Neural cell (in vitro differentiated cells): ENCODE results near the gene CAPN5. TPM values are rescaled to one million over a fixed set of nuclear protein-coding genes. Genes with fewer than 3 reads are reported as not detected.

Experiments used
- H2AFZ ChIP-seq: fragments of 200-600, 300-800 bp; sonication (generic), shearing (Covaris generic); 2 replicates; pipeline ENCODE4 v1.6.0; 2014; ENCODE audit warnings: low read depth, mild to moderate bottlenecking, antibody characterized with exemption, low read length, moderate library complexity
- H3F3A ChIP-seq: fragments of 200-600 bp; shearing (Covaris generic); 2 replicates; pipeline ENCODE4 v1.6.1; 2016; ENCODE audit warnings: mild to moderate bottlenecking, moderate library complexity, mixed read lengths, antibody characterized with exemption, low read length; ENCODE audit not compliant: insufficient read depth, poor library complexity, severe bottlenecking
- H3K27ac ChIP-seq: fragments of 200-600, 300-800 bp; sonication (generic), shearing (Covaris generic); 2 replicates; pipeline ENCODE4 v1.5.1; 2014; ENCODE audit warnings: mild to moderate bottlenecking, low read length, moderate library complexity
- H3K27me3 ChIP-seq: fragments of 300-800, 200-600 bp; sonication (generic), shearing (Covaris generic); 2 replicates; pipeline ENCODE4 v1.6.0; 2014; ENCODE audit warnings: mild to moderate bottlenecking, low read depth, low read length, moderate library complexity; ENCODE audit not compliant: insufficient read depth
- H3K36me3 ChIP-seq: fragments of 300-800, 200-600 bp; sonication (generic), shearing (Covaris generic); 2 replicates; pipeline ENCODE4 v1.5.1; 2014; ENCODE audit warnings: mild to moderate bottlenecking, antibody characterized with exemption, low read length, moderate library complexity; ENCODE audit not compliant: insufficient read depth
- H3K4me2 ChIP-seq: fragments of 300-800, 200-600 bp; sonication (generic), shearing (Covaris generic); 2 replicates; pipeline ENCODE4 v1.6.0; 2014; ENCODE audit warnings: mild to moderate bottlenecking, low read length
- H3K4me3 ChIP-seq: fragments of 300-800, 200-600 bp; sonication (generic), shearing (Covaris generic); 2 replicates; pipeline ENCODE4 v1.5.1; 2014; ENCODE audit warnings: mild to moderate bottlenecking, low read length, moderate library complexity
- H3K79me2 ChIP-seq: fragments of 200-600 bp; shearing (Covaris generic); replicated peaks from 2 replicates; pipeline ENCODE4 v1.6.0; 2014; ENCODE audit warnings: mild to moderate bottlenecking, low read length, moderate library complexity; ENCODE audit not compliant: insufficient read depth
- H3K9ac ChIP-seq: fragments of 300-800, 200-600 bp; sonication (generic), shearing (Covaris generic); 2 replicates; pipeline ENCODE4 v1.6.1; 2016; ENCODE audit warnings: mild to moderate bottlenecking, low read length, mixed read lengths
- H3K9me2 ChIP-seq: fragments of 200-600 bp; shearing (Covaris generic); 2 replicates; pipeline ENCODE4 v1.6.1; 2016; ENCODE audit warnings: mild to moderate bottlenecking, low read length, mixed read lengths; ENCODE audit not compliant: insufficient read depth
- H3K9me3 ChIP-seq: fragments of 200-600, 300-800 bp; sonication (generic), shearing (Covaris generic); 2 replicates; pipeline ENCODE4 v1.6.1; 2016; ENCODE audit warnings: mild to moderate bottlenecking, mixed run types, low read length, moderate library complexity, mixed read lengths
- H4K20me1 ChIP-seq: fragments of 200-600 bp; shearing (Covaris generic); 2 replicates; pipeline ENCODE4 v1.6.1; 2016; ENCODE audit warnings: mild to moderate bottlenecking, mixed run types; ENCODE audit not compliant: insufficient read depth
- CTCF ChIP-seq: fragments of 450-650 bp; IDR thresholded peaks from 2 replicates; pipeline ENCODE4 v1.5.1; 2014; ENCODE audit warnings: antibody characterized with exemption, mild to moderate bottlenecking, moderate library complexity; ENCODE audit not compliant: poor library complexity, severe bottlenecking
- EP300 ChIP-seq: fragments of 450-650 bp; conservative IDR thresholded peaks from 2 replicates; pipeline ENCODE4 v1.6.1; 2014; ENCODE audit warnings: antibody characterized with exemption, mild to moderate bottlenecking, moderate library complexity; ENCODE audit not compliant: poor library complexity, severe bottlenecking
- EZH2 ChIP-seq: fragments of 200-600, 300-800 bp; shearing (Covaris generic), sonication (generic); IDR thresholded peaks from 2 replicates; pipeline ENCODE4 v1.6.1; 2014; ENCODE audit warnings: antibody characterized with exemption, low read length, borderline replicate concordance, mild to moderate bottlenecking; ENCODE audit not compliant: insufficient read depth, poor library complexity, severe bottlenecking
- MXI1 ChIP-seq: fragments of 450-650 bp; conservative IDR thresholded peaks from 2 replicates; pipeline ENCODE4 v1.6.1; 2014; ENCODE audit warnings: antibody characterized with exemption, mild to moderate bottlenecking; ENCODE audit not compliant: poor library complexity, severe bottlenecking
- POLR2AphosphoS5 ChIP-seq: IDR thresholded peaks from 2 replicates; pipeline ENCODE4 v1.6.1; 2012
- RAD21 ChIP-seq: fragments of 450-650 bp; conservative IDR thresholded peaks from 2 replicates; pipeline ENCODE4 v1.6.1; 2014; ENCODE audit warnings: antibody characterized with exemption, mild to moderate bottlenecking, moderate library complexity
- REST ChIP-seq: IDR thresholded peaks from 2 replicates; pipeline ENCODE4 v1.6.1; 2012; ENCODE audit warnings: borderline replicate concordance
- SMC3 ChIP-seq: fragments of 450-650 bp; conservative IDR thresholded peaks from 2 replicates; pipeline ENCODE4 v1.6.1; 2014; ENCODE audit warnings: antibody characterized with exemption, mild to moderate bottlenecking, moderate library complexity; ENCODE audit not compliant: poor library complexity
- TAF1 ChIP-seq: IDR thresholded peaks from 2 replicates; pipeline ENCODE4 v1.6.1; 2012; ENCODE audit warnings: low read depth
- polyA plus RNA-seq: library from polyadenylated mRNA; depleted of rRNA; stranded (reverse); fragments of >200 nt; gene quantifications from 2 replicates; pipeline ENCODE4 v1.2.3, GENCODE V29; 2014

The CAPN5 gene
- polyA plus RNA-seq, 1 donor from 2014 or later = 20.5 TPM

GRCh38 chr11:77090373-77091111 lies 23.8 kb downstream of the CAPN5 start:
- Histone ChIP-seq H3K79me2 (no peaks in the 10 kb centered on the region), H3K9me3 (no peaks in the 10 kb centered on the region), H2AFZ (no peak overlapping the region), H3K27me3 (no peaks in the 10 kb centered on the region), H3F3A (no peaks in the 10 kb centered on the region), H3K9ac (no peak overlapping the region), H3K4me3 (no peak overlapping the region), H3K27ac (no peak overlapping the region), H3K36me3 (no peaks in the 10 kb centered on the region), H3K9me2 (no peaks in the 10 kb centered on the region), H4K20me1 (no peaks in the 10 kb centered on the region), H3K4me2 (no peak overlapping the region)
- no peak for TF ChIP-seq CTCF
- TF ChIP-seq TAF1 = no peak
- TF ChIP-seq EP300 = no peak
- no peak for TF ChIP-seq POLR2AphosphoS5

GRCh38 chr11:77091146-77091940 lies 24.6 kb downstream of the CAPN5 start:
- H3K27ac ChIP-seq = no peak overlapping the region
- no peak overlapping the region for H3K4me3 ChIP-seq
- H3K27me3 ChIP-seq = no peaks in the 10 kb centered on the region
- no peaks in the 10 kb centered on the region for H4K20me1 ChIP-seq
- H3K79me2 ChIP-seq = no peaks in the 10 kb centered on the region
- H3F3A ChIP-seq = no peaks in the 10 kb centered on the region
- H2AFZ ChIP-seq = no peak overlapping the region
- H3K9ac ChIP-seq = no peak overlapping the region
- no peak overlapping the region for H3K4me2 ChIP-seq
- no peaks in the 10 kb centered on the region for H3K36me3 ChIP-seq
- H3K9me2 ChIP-seq = no peaks in the 10 kb centered on the region
- TF ChIP-seq RAD21 (peak; percentile 74), TAF1 (no peak), REST (no peak), POLR2AphosphoS5 (no peak), EP300 (no peak), SMC3 (peak; percentile 83), CTCF (peak; percentile 81), MXI1 (no peak), EZH2 (no peak)
- H3K9me3 ChIP-seq = no peaks in the 10 kb centered on the region
